ENCODE measurements around the gene CEMIP.

DNA sequence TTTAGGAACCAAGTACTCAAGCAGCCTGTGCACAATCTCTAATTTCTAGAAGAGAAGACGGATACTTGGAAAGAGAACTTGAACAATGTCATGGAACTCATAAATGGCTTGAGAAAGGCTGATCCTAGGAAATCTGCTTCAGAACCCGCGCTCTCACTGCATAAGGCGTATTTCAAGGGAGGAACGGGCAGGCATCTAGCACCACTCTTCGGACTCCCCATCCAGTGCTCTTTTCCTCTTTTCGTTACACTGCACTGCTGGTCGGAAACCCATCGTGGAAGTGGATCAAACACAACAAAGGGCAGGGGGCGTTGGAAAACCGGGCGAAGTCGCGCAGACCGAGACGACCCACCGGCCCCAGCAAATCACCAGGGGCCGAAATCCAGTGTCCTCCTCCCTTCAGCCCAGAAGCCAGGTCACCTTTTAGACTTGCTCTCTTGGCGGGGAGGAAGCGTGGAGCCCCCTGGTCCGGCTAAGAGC lies 221.0 kb downstream of the CEMIP start:
- TF ChIP-seq, protein P1, sequence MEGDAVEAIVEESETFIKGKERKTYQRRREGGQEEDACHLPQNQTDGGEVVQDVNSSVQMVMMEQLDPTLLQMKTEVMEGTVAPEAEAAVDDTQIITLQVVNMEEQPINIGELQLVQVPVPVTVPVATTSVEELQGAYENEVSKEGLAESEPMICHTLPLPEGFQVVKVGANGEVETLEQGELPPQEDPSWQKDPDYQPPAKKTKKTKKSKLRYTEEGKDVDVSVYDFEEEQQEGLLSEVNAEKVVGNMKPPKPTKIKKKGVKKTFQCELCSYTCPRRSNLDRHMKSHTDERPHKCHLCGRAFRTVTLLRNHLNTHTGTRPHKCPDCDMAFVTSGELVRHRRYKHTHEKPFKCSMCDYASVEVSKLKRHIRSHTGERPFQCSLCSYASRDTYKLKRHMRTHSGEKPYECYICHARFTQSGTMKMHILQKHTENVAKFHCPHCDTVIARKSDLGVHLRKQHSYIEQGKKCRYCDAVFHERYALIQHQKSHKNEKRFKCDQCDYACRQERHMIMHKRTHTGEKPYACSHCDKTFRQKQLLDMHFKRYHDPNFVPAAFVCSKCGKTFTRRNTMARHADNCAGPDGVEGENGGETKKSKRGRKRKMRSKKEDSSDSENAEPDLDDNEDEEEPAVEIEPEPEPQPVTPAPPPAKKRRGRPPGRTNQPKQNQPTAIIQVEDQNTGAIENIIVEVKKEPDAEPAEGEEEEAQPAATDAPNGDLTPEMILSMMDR (IDR thresholded peaks at IDR 0.05) = no peak
- no peak for TF ChIP-seq EZH2phosphoT487 (IDR thresholded peaks at IDR 0.05)

Measured in neural progenitor cell (in vitro differentiated cells).